HepG2 (cell line): Measurements from ENCODE around the gene ATXN7L3. TPM values are rescaled to one million over a fixed set of nuclear protein-coding genes. Genes with fewer than 3 reads are reported as not detected.

ENCODE experiments used
- ARNT ChIP-seq: fragments of 450-650 bp; IDR thresholded peaks from 2 replicates; pipeline ENCODE4 v1.6.1; 2017
- ERF ChIP-seq: IDR thresholded peaks from 2 replicates; pipeline ENCODE4 v1.6.1; 2018; ENCODE audit warnings: missing biosample characterization, missing genetic modification reagents
- HHEX ChIP-seq: IDR thresholded peaks from 2 replicates; pipeline ENCODE4 v1.6.1; 2016; ENCODE audit warnings: control low read depth
- MED1 ChIP-seq: sonication (generic); formaldehyde crosslinking; IDR thresholded peaks from 2 replicates; pipeline ENCODE4 v1.4.0; 2020; ENCODE audit warnings: missing genetic modification reagents
- NCOA1 ChIP-seq: sonication (generic); formaldehyde crosslinking; IDR thresholded peaks from 2 replicates; pipeline ENCODE4 v1.9.0; 2021; ENCODE audit warnings: missing genetic modification reagents
- NFKBIZ ChIP-seq: IDR thresholded peaks from 2 replicates; pipeline ENCODE4 v1.6.1; 2018; ENCODE audit warnings: missing genetic modification reagents, missing compliant biosample characterization
- SPEN ChIP-seq: sonication (generic); formaldehyde crosslinking; IDR thresholded peaks from 2 replicates; pipeline ENCODE4 v1.5.1; 2020; ENCODE audit warnings: low read depth, mild to moderate bottlenecking, missing genetic modification reagents
- TEAD3 ChIP-seq: optimal IDR thresholded peaks from 2 replicates; pipeline ENCODE3; 2016; ENCODE audit warnings: borderline replicate concordance
- TOE1 ChIP-seq: sonication (generic); formaldehyde crosslinking; IDR thresholded peaks from 2 replicates; pipeline ENCODE4 v1.4.0; 2020; ENCODE audit warnings: mild to moderate bottlenecking, missing genetic modification reagents
- ZBTB1 ChIP-seq: sonication (generic); formaldehyde crosslinking; IDR thresholded peaks from 2 replicates; pipeline ENCODE4 v1.4.0; 2020; ENCODE audit warnings: missing genetic modification reagents, borderline replicate concordance
- ZFP37 ChIP-seq: sonication (generic); formaldehyde crosslinking; IDR thresholded peaks from 2 replicates; pipeline ENCODE4 v1.4.0; 2020; ENCODE audit warnings: missing genetic modification reagents, borderline replicate concordance
- ZNF3 ChIP-seq: IDR thresholded peaks from 2 replicates; pipeline ENCODE4 v1.7.0; 2017; ENCODE audit warnings: inconsistent platforms
- ZNF549 ChIP-seq: sonication (generic); formaldehyde crosslinking; IDR thresholded peaks from 2 replicates; pipeline ENCODE4 v1.5.0; 2020; ENCODE audit warnings: missing genetic modification reagents
- ZNF598 ChIP-seq: sonication (generic); formaldehyde crosslinking; IDR thresholded peaks from 2 replicates; pipeline ENCODE4 v1.5.1; 2020; ENCODE audit warnings: mild to moderate bottlenecking, missing genetic modification reagents, borderline replicate concordance
- ZNF670 ChIP-seq: sonication (generic); formaldehyde crosslinking; IDR thresholded peaks from 2 replicates; pipeline ENCODE4 v1.8.0; 2022; ENCODE audit warnings: mild to moderate bottlenecking, missing genetic modification reagents, borderline replicate concordance
- ZNF746 ChIP-seq: sonication (generic); formaldehyde crosslinking; IDR thresholded peaks from 2 replicates; pipeline ENCODE4 v1.8.0; 2022; ENCODE audit warnings: mild to moderate bottlenecking, missing genetic modification reagents
- ZNF839 ChIP-seq: sonication (generic); formaldehyde crosslinking; IDR thresholded peaks from 2 replicates; pipeline ENCODE4 v1.4.0; 2020; ENCODE audit warnings: missing genetic modification reagents, mild to moderate bottlenecking, borderline replicate concordance
- ZSCAN9 ChIP-seq: IDR thresholded peaks from 2 replicates; pipeline ENCODE4 v1.6.1; 2016; ENCODE audit warnings: borderline replicate concordance
- polyA plus RNA-seq, 8 experiments: library from polyadenylated mRNA; depleted of rRNA in 3 of 8; stranded (reverse) in 7 of 8; unstranded in 1 of 8; fragments of >200 nt; fragmentation: Illumina TruSeq in 4 of 8; extraction: Trizol in 4 of 8; gene quantifications; 2 replicates each; pipeline versions ENCODE4 v1.2.1 to v1.2.3, GENCODE V29; 2011 to 2016; ENCODE audit warnings: low read depth in 4 of 8, missing spikeins in 1 of 8, mixed read lengths in 1 of 8; ENCODE audit not compliant: insufficient read depth in 1 of 8
- total RNA-seq, 5 experiments: library from RNA; depleted of rRNA; stranded (reverse); fragments of >200 nt; fragmentation: Illumina TruSeq; extraction: Trizol; gene quantifications; 2 replicates each; pipeline ENCODE4 v1.2.3, GENCODE V29; 2016; ENCODE audit warnings: low read depth in 1 of 5
- TF ChIP-seq, protein P1 (sequence below): sonication (generic); formaldehyde crosslinking; IDR thresholded peaks from 2 replicates; pipeline ENCODE4 v1.8.1; 2023; ENCODE audit warnings: mild to moderate bottlenecking, missing genetic modification reagents
- TF ChIP-seq, protein P2 (sequence below): sonication (generic); formaldehyde crosslinking; IDR thresholded peaks from 2 replicates; pipeline ENCODE4 v1.5.0; 2020; ENCODE audit warnings: mild to moderate bottlenecking, missing genetic modification reagents, borderline replicate concordance
- TF ChIP-seq, protein P3 (sequence below): sonication (generic); formaldehyde crosslinking; IDR thresholded peaks from 2 replicates; pipeline ENCODE4 v1.5.0; 2020; ENCODE audit warnings: missing genetic modification reagents
- TF ChIP-seq, protein P4 (sequence below): sonication (generic); formaldehyde crosslinking; IDR thresholded peaks from 2 replicates; pipeline ENCODE4 v1.9.0; 2021; ENCODE audit warnings: missing genetic modification reagents, mild to moderate bottlenecking, borderline replicate concordance

Gene ATXN7L3
- total and polyA plus RNA-seq, 2 of the 13 experiments (the other 11 are each of a cell fraction or from before 2014, with no cell fraction given): 44.5 to 59.1 TPM

DNA sequence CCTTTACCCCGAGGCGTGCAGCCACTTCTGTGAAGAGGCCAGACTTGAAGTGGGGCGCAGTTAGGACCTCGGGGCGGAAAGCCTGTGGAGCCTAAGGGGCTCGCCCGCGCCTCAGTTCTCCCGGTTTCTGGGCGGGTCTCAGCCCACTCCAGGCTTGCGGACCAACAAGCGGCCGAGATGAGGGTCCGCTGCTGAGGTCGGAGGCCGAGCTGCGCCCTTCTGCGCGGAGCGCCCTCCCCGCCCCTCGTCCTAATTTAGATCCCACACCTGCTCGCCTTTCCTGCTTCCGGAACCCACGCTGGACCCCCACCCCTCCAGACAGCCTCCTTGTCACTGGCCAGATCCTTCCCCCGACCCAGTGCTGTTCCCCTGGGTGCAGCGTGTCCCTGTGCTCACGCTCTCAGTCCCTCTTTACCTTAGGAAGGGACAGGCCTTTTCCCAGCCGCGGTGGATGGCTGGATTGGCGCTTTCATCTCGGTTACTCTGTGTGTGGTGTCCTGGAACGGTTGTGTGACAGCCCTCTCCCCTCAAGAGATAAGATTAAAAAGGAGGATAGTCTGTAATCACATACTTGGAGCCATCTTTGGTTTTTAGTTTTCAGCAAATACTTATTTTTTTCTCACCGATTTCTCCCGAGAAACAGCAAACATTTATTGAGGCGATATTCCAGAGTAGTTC, 933 bp upstream of the ATXN7L3 start (continued):
- TF ChIP-seq, protein P1, sequence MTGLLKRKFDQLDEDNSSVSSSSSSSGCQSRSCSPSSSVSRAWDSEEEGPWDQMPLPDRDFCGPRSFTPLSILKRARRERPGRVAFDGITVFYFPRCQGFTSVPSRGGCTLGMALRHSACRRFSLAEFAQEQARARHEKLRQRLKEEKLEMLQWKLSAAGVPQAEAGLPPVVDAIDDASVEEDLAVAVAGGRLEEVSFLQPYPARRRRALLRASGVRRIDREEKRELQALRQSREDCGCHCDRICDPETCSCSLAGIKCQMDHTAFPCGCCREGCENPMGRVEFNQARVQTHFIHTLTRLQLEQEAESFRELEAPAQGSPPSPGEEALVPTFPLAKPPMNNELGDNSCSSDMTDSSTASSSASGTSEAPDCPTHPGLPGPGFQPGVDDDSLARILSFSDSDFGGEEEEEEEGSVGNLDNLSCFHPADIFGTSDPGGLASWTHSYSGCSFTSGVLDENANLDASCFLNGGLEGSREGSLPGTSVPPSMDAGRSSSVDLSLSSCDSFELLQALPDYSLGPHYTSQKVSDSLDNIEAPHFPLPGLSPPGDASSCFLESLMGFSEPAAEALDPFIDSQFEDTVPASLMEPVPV (CRISPR knock-in tag): peak; percentile 81; the same call in 1 of the 2 replicates
- TF ChIP-seq ZNF670: no peak
- no peak for TF ChIP-seq ZNF549
- no peak for TF ChIP-seq TOE1 (CRISPR knock-in tag)
- TF ChIP-seq ZNF598 (CRISPR knock-in tag): no peak
- TF ChIP-seq NFKBIZ: no peak
- no peak for TF ChIP-seq TEAD3 (CRISPR knock-in tag)
- no peak for TF ChIP-seq ZNF3 (CRISPR knock-in tag)
- no peak; the same call in 1 of the 2 replicates for TF ChIP-seq ERF (CRISPR knock-in tag)
- TF ChIP-seq, protein P2, sequence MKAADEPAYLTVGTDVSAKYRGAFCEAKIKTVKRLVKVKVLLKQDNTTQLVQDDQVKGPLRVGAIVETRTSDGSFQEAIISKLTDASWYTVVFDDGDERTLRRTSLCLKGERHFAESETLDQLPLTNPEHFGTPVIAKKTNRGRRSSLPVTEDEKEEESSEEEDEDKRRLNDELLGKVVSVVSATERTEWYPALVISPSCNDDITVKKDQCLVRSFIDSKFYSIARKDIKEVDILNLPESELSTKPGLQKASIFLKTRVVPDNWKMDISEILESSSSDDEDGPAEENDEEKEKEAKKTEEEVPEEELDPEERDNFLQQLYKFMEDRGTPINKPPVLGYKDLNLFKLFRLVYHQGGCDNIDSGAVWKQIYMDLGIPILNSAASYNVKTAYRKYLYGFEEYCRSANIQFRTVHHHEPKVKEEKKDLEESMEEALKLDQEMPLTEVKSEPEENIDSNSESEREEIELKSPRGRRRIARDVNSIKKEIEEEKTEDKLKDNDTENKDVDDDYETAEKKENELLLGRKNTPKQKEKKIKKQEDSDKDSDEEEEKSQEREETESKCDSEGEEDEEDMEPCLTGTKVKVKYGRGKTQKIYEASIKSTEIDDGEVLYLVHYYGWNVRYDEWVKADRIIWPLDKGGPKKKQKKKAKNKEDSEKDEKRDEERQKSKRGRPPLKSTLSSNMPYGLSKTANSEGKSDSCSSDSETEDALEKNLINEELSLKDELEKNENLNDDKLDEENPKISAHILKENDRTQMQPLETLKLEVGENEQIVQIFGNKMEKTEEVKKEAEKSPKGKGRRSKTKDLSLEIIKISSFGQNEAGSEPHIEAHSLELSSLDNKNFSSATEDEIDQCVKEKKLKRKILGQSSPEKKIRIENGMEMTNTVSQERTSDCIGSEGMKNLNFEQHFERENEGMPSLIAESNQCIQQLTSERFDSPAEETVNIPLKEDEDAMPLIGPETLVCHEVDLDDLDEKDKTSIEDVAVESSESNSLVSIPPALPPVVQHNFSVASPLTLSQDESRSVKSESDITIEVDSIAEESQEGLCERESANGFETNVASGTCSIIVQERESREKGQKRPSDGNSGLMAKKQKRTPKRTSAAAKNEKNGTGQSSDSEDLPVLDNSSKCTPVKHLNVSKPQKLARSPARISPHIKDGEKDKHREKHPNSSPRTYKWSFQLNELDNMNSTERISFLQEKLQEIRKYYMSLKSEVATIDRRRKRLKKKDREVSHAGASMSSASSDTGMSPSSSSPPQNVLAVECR (CRISPR knock-in tag): peak; percentile 70
- TF ChIP-seq, protein P3, sequence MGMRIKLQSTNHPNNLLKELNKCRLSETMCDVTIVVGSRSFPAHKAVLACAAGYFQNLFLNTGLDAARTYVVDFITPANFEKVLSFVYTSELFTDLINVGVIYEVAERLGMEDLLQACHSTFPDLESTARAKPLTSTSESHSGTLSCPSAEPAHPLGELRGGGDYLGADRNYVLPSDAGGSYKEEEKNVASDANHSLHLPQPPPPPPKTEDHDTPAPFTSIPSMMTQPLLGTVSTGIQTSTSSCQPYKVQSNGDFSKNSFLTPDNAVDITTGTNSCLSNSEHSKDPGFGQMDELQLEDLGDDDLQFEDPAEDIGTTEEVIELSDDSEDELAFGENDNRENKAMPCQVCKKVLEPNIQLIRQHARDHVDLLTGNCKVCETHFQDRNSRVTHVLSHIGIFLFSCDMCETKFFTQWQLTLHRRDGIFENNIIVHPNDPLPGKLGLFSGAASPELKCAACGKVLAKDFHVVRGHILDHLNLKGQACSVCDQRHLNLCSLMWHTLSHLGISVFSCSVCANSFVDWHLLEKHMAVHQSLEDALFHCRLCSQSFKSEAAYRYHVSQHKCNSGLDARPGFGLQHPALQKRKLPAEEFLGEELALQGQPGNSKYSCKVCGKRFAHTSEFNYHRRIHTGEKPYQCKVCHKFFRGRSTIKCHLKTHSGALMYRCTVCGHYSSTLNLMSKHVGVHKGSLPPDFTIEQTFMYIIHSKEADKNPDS: no peak
- no peak; the same call in 1 of the 2 replicates for TF ChIP-seq SPEN
- TF ChIP-seq ZNF839: no peak; the same call in 1 of the 2 replicates
- TF ChIP-seq, protein P4, sequence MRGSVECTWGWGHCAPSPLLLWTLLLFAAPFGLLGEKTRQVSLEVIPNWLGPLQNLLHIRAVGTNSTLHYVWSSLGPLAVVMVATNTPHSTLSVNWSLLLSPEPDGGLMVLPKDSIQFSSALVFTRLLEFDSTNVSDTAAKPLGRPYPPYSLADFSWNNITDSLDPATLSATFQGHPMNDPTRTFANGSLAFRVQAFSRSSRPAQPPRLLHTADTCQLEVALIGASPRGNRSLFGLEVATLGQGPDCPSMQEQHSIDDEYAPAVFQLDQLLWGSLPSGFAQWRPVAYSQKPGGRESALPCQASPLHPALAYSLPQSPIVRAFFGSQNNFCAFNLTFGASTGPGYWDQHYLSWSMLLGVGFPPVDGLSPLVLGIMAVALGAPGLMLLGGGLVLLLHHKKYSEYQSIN (CRISPR knock-in tag): no peak
- no peak for TF ChIP-seq HHEX (CRISPR knock-in tag)
- TF ChIP-seq ZNF746: no peak; the same call in 1 of the 2 replicates
- TF ChIP-seq NCOA1 (CRISPR knock-in tag): no peak
- no peak for TF ChIP-seq ARNT
- peak; percentile 57 for TF ChIP-seq MED1 (CRISPR knock-in tag)
- TF ChIP-seq ZFP37 (CRISPR knock-in tag): 0 out of 2 replicates have a peak, but pooled peaks have one; percentile 16
- no peak for TF ChIP-seq ZBTB1 (CRISPR knock-in tag)
- TF ChIP-seq ZSCAN9: no peak; the same call in 1 of the 2 replicates
